Panc1 (cell line): ENCODE measurements around the gene PRND.

ENCODE experiments used
- POLR2AphosphoS5 ChIP-seq: IDR thresholded peaks from 2 replicates; pipeline ENCODE4 v1.6.1; 2012; ENCODE audit warnings: mild to moderate bottlenecking, low read depth, low read length, moderate library complexity
- SIN3A ChIP-seq: IDR thresholded peaks from 2 replicates; pipeline ENCODE4 v1.6.1; 2012; ENCODE audit warnings: low read depth, mild to moderate bottlenecking, low read length, moderate library complexity, borderline replicate concordance; ENCODE audit not compliant: insufficient read depth
- TF ChIP-seq, protein P1 (sequence below): fragments of 450-650 bp; IDR thresholded peaks from 2 replicates; pipeline ENCODE4 v1.5.1; 2017; ENCODE audit warnings: mild to moderate bottlenecking

DNA sequence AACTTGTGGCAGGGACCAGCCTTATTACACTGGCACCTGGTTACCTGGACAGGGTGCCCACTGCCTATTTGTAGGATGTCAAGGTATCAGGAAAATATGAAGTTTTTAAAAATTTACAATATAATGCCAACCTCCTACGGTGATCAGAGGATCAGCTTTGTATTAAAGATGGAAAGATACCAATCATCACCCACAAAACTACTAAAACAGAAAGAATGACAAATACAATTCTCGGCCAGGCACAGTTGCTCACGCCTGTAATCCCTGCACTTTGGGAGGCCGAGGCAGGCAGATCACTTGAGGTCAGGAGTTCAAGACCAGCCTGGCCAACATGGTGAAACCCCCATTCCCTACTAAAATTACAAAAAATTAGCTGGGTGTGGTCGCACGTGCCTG, 18.4 kb upstream of the PRND start:
- TF ChIP-seq, protein P1, sequence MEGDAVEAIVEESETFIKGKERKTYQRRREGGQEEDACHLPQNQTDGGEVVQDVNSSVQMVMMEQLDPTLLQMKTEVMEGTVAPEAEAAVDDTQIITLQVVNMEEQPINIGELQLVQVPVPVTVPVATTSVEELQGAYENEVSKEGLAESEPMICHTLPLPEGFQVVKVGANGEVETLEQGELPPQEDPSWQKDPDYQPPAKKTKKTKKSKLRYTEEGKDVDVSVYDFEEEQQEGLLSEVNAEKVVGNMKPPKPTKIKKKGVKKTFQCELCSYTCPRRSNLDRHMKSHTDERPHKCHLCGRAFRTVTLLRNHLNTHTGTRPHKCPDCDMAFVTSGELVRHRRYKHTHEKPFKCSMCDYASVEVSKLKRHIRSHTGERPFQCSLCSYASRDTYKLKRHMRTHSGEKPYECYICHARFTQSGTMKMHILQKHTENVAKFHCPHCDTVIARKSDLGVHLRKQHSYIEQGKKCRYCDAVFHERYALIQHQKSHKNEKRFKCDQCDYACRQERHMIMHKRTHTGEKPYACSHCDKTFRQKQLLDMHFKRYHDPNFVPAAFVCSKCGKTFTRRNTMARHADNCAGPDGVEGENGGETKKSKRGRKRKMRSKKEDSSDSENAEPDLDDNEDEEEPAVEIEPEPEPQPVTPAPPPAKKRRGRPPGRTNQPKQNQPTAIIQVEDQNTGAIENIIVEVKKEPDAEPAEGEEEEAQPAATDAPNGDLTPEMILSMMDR = no peak
- TF ChIP-seq SIN3A (no peak), POLR2AphosphoS5 (no peak)
